HEK293 (cell line): ENCODE data around the gene SLC35D3.

ENCODE experiments used
- CTCF ChIA-PET: fragments of 350-600 bp; formaldehyde crosslinking; extraction: SDS; loops from one replicate; lab custom pipeline; 2021; ENCODE audit warnings: antibody characterized with exemption; lab: Yijun Ruan, JAX
- POLR2A ChIA-PET: fragments of 300-600 bp; formaldehyde crosslinking; extraction: SDS; loops from one replicate; lab custom pipeline; 2020; ENCODE audit warnings: antibody characterized with exemption, inconsistent platforms; lab: Yijun Ruan, JAX
- H3K27ac ChIP-seq: fragments of 200-500 bp; sonication (Bioruptor generic); 2 replicates; pipeline ENCODE4 v1.5.1; 2014; ENCODE audit warnings: low read depth, low read length, control low read depth, inconsistent platforms; ENCODE audit errors: extremely low read depth
- H3K36me3 ChIP-seq, 2 experiments: fragments of 200-500 bp in 1 of 2; sonication (Bioruptor generic) in 1 of 2; 1 replicate in 1 of 2; 2 replicates in 1 of 2; pipeline ENCODE4 v1.5.1; 2014 to 2017; ENCODE audit warnings: inconsistent platforms in 2 of 2, low read length in 2 of 2; ENCODE audit not compliant: control insufficient read depth in 2 of 2, insufficient read depth in 1 of 2
- H3K4me1 ChIP-seq: fragments of 200-500 bp; sonication (Bioruptor generic); 2 replicates; pipeline ENCODE4 v1.5.1; 2014; ENCODE audit warnings: mild to moderate bottlenecking, low read length, inconsistent platforms; ENCODE audit not compliant: control insufficient read depth, insufficient read depth
- H3K4me3 ChIP-seq: 2 replicates; pipeline ENCODE4 v1.5.1; 2011; ENCODE audit warnings: low read depth, mild to moderate bottlenecking, control low read depth, low read length, moderate library complexity
- H3K9me3 ChIP-seq: fragments of 200-500 bp; sonication (Bioruptor generic); 2 replicates; pipeline ENCODE4 v1.5.1; 2014; ENCODE audit warnings: low read depth, low read length, inconsistent platforms; ENCODE audit not compliant: control insufficient read depth, insufficient read depth
- BCL11B ChIP-seq: fragments of 450-650 bp; formaldehyde crosslinking; IDR thresholded peaks from 2 replicates; pipeline ENCODE4 v1.5.1; 2016; ENCODE audit warnings: low read depth, missing biosample characterization, missing genetic modification characterization
- EGR2 ChIP-seq: fragments of 450-650 bp; formaldehyde crosslinking; IDR thresholded peaks from 2 replicates; pipeline ENCODE4 v1.5.1; 2016; ENCODE audit warnings: low read depth, missing biosample characterization, missing genetic modification characterization
- GFI1B ChIP-seq: fragments of 450-650 bp; formaldehyde crosslinking; IDR thresholded peaks from 2 replicates; pipeline ENCODE4 v1.5.1; 2016; ENCODE audit warnings: missing biosample characterization, missing genetic modification characterization
- OVOL3 ChIP-seq: fragments of 450-650 bp; formaldehyde crosslinking; IDR thresholded peaks from 2 replicates; pipeline ENCODE4 v1.5.1; 2016; ENCODE audit warnings: missing biosample characterization, missing genetic modification characterization
- SP7 ChIP-seq: fragments of 450-650 bp; formaldehyde crosslinking; IDR thresholded peaks from 2 replicates; pipeline ENCODE4 v1.5.1; 2016; ENCODE audit warnings: missing biosample characterization, missing genetic modification characterization
- ZBTB21 ChIP-seq: fragments of 450-650 bp; formaldehyde crosslinking; IDR thresholded peaks from 2 replicates; pipeline ENCODE4 v1.5.1; 2017; ENCODE audit warnings: missing biosample characterization, missing genetic modification characterization
- ZBTB26 ChIP-seq: fragments of 450-650 bp; formaldehyde crosslinking; optimal IDR thresholded peaks from 2 replicates; pipeline ENCODE3; 2016; ENCODE audit warnings: missing biosample characterization, mild to moderate bottlenecking, missing genetic modification characterization
- ZNF10 ChIP-seq: fragments of 450-650 bp; formaldehyde crosslinking; IDR thresholded peaks from 2 replicates; pipeline ENCODE4 v1.5.1; 2017; ENCODE audit warnings: missing biosample characterization, missing genetic modification characterization
- ZNF148 ChIP-seq: fragments of 450-650 bp; formaldehyde crosslinking; IDR thresholded peaks from 2 replicates; pipeline ENCODE4 v1.5.0; 2017; ENCODE audit warnings: missing biosample characterization, missing genetic modification characterization, borderline replicate concordance
- ZNF280C ChIP-seq: fragments of 450-650 bp; formaldehyde crosslinking; IDR thresholded peaks from 2 replicates; pipeline ENCODE4 v1.5.1; 2016; ENCODE audit warnings: missing biosample characterization, missing genetic modification characterization
- ZNF335 ChIP-seq: fragments of 450-650 bp; formaldehyde crosslinking; conservative IDR thresholded peaks from 2 replicates; pipeline ENCODE4 v1.5.1; 2016; ENCODE audit warnings: missing biosample characterization, missing genetic modification characterization
- ZNF362 ChIP-seq: fragments of 450-650 bp; formaldehyde crosslinking; IDR thresholded peaks from 2 replicates; pipeline ENCODE4 v1.5.1; 2016; ENCODE audit warnings: missing biosample characterization, missing genetic modification characterization
- ZNF394 ChIP-seq: fragments of 450-650 bp; formaldehyde crosslinking; IDR thresholded peaks from 2 replicates; pipeline ENCODE4 v1.5.1; 2016; ENCODE audit warnings: missing biosample characterization, missing genetic modification characterization, mild to moderate bottlenecking, moderate library complexity, borderline replicate concordance
- ZNF404 ChIP-seq: fragments of 450-650 bp; formaldehyde crosslinking; IDR thresholded peaks from 2 replicates; pipeline ENCODE4 v1.5.1; 2017; ENCODE audit warnings: missing biosample characterization, missing genetic modification characterization
- ZNF514 ChIP-seq: fragments of 450-650 bp; formaldehyde crosslinking; IDR thresholded peaks from 2 replicates; pipeline ENCODE4 v1.5.1; 2016; ENCODE audit warnings: missing biosample characterization, missing genetic modification characterization
- ZNF600 ChIP-seq: fragments of 450-650 bp; formaldehyde crosslinking; IDR thresholded peaks from 2 replicates; pipeline ENCODE4 v1.5.1; 2016; ENCODE audit warnings: missing biosample characterization, missing genetic modification characterization
- ZNF610 ChIP-seq: fragments of 450-650 bp; formaldehyde crosslinking; IDR thresholded peaks from 2 replicates; pipeline ENCODE4 v1.5.1; 2016; ENCODE audit warnings: missing biosample characterization, missing genetic modification characterization, borderline replicate concordance
- ZNF621 ChIP-seq: fragments of 450-650 bp; formaldehyde crosslinking; IDR thresholded peaks from 2 replicates; pipeline ENCODE4 v1.5.1; 2017; ENCODE audit warnings: missing biosample characterization, missing genetic modification characterization
- ZNF664 ChIP-seq: fragments of 450-650 bp; formaldehyde crosslinking; IDR thresholded peaks from 2 replicates; pipeline ENCODE4 v1.5.1; 2016; ENCODE audit warnings: missing biosample characterization, missing genetic modification characterization
- ZNF76 ChIP-seq: fragments of 450-650 bp; formaldehyde crosslinking; IDR thresholded peaks from 2 replicates; pipeline ENCODE4; 2016; ENCODE audit warnings: low read depth, missing biosample characterization, missing genetic modification characterization, borderline replicate concordance
- ZNF785 ChIP-seq: fragments of 450-650 bp; formaldehyde crosslinking; IDR thresholded peaks from 2 replicates; pipeline ENCODE4 v1.5.1; 2016; ENCODE audit warnings: missing biosample characterization, missing genetic modification characterization
- ZSCAN16 ChIP-seq: fragments of 450-650 bp; formaldehyde crosslinking; IDR thresholded peaks from 2 replicates; pipeline ENCODE4 v1.5.1; 2016; ENCODE audit warnings: missing biosample characterization, missing genetic modification characterization
- ZSCAN4 ChIP-seq: fragments of 450-650 bp; formaldehyde crosslinking; IDR thresholded peaks from 2 replicates; pipeline ENCODE4 v1.5.1; 2017; ENCODE audit warnings: missing biosample characterization, missing genetic modification characterization

Gene SLC35D3

GRCh38 chr6:136945072-136945471 is 23.0 kb downstream of the SLC35D3 start:
- Histone ChIP-seq H3K4me1 (no peaks in the 10 kb centered on the region), H3K9me3 (no peaks in the 10 kb centered on the region), H3K36me3 (no peaks in the 10 kb centered on the region), H3K27ac (no peak overlapping the region), H3K4me3 (no peak overlapping the region)
- ChIA-PET POLR2A (no interaction called here), CTCF (interaction anchor here (0.7 to 1.3 kb wide), 2 partner anchors 24 to 456 kb away, joined by 3 to 8 read pairs; no protein-coding TSS in a partner anchor)
- TF ChIP-seq SP7 (tag by site-specific recombination), result no peak

GRCh38 chr6:136945711-136946121 is 23.6 kb downstream of the SLC35D3 start:
- no peaks in the 10 kb centered on the region for H3K9me3 ChIP-seq
- H3K4me1 ChIP-seq, result no peaks in the 10 kb centered on the region
- POLR2A ChIA-PET, result no interaction called here
- no peak overlapping the region for H3K27ac ChIP-seq
- TF ChIP-seq ZNF335 (tag by site-specific recombination) (no peak), ZNF362 (no peak), OVOL3 (tag by site-specific recombination) (no peak), BCL11B (tag by site-specific recombination) (no peak), ZBTB26 (tag by site-specific recombination) (no peak), ZSCAN4 (tag by site-specific recombination) (no peak)
- H3K4me3 ChIP-seq, result no peak overlapping the region
- CTCF ChIA-PET, result interaction anchor here (0.6 to 1.3 kb wide), 4 partner anchors 9 to 248 kb away, joined by 4 to 8 read pairs (median 4); no protein-coding TSS in a partner anchor
- H3K36me3 ChIP-seq, result no peaks in the 10 kb centered on the region

- Histone ChIP-seq H3K27ac (no peak overlapping the region), H3K4me3 (no peak overlapping the region), H3K36me3 (no peaks in the 10 kb centered on the region), H3K9me3 (no peaks in the 10 kb centered on the region), H3K4me1 (no peaks in the 10 kb centered on the region)
- ChIA-PET POLR2A (no interaction called here), CTCF (interaction anchor here (0.6 kb wide), 1 partner anchor 85 kb away, joined by 3 read pairs; no protein-coding TSS in a partner anchor)
- TF ChIP-seq ZNF600 (tag by site-specific recombination) (no peak), ZNF394 (tag by site-specific recombination) (no peak), ZBTB21 (tag by site-specific recombination) (no peak), ZNF664 (no peak), ZNF148 (tag by site-specific recombination) (no peak), ZSCAN16 (tag by site-specific recombination) (no peak), ZNF514 (tag by site-specific recombination) (no peak), GFI1B (no peak), ZNF621 (tag by site-specific recombination) (no peak), ZNF10 (tag by site-specific recombination) (no peak), ZNF404 (no peak), ZNF76 (tag by site-specific recombination) (no peak), ZBTB26 (tag by site-specific recombination) (no peak), ZNF610 (tag by site-specific recombination) (no peak), ZNF785 (tag by site-specific recombination) (no peak), EGR2 (tag by site-specific recombination) (no peak), ZNF280C (tag by site-specific recombination) (no peak)
These were observed 24.9 kb downstream of the SLC35D3 start for GRCh38 chr6:136947037-136947436.
